NT2/D1 (cell line): ENCODE data around the gene ELMO1.

Source experiments
- SUZ12 ChIP-seq: IDR thresholded peaks from 2 replicates; pipeline ENCODE4 v1.6.1; 2011; ENCODE audit not compliant: insufficient read length, insufficient read depth; ENCODE audit errors: extremely low read depth
- ZNF274 ChIP-seq: IDR thresholded peaks from 2 replicates; pipeline ENCODE4 v1.6.1; 2011; ENCODE audit warnings: mild to moderate bottlenecking, low read depth, low read length

DNA sequence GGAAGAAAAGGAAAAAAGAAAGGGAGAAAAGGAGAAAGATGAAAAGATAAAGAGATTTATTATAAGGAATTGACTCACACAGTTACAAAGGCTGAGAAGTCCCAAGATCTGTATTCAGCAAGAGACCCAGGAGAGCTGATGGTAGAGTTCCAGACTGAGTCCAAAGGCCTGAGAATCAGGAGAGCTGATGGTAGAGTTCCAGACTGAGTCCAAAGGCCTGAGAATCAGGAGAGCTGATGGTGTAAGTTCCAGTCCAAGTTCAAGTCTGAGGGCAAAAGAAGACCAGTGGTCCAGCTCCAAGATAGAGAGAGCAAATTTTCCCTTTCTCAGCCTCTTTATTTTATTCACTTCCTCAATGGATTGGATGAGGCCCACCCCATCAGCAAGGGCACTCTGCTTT is 627.0 kb downstream of the ELMO1 start:
- no peak for TF ChIP-seq ZNF274
- TF ChIP-seq SUZ12 = no peak
